D721Med (cell line): ENCODE measurements around the gene LEAP2.
A peak's percentile ranks its signal among the peaks of the same experiment; 100 is the strongest.

ENCODE experiments used
- DNase-seq: peaks from one replicate; pipeline ENCODE4 v3.0.0; 2011; ENCODE audit warnings: low spot score; ENCODE audit not compliant: insufficient read length
- FAIRE-seq: peaks from 2 replicates; lab custom pipeline; 2011; peaks lifted over from hg19 to GRCh38; lab: Jason Lieb, UNC
- TF ChIP-seq, protein P1 (sequence below): IDR thresholded peaks from 2 replicates; pipeline ENCODE4 v1.5.1; 2012; ENCODE audit warnings: mild to moderate bottlenecking, control low read depth; ENCODE audit not compliant: insufficient read depth; ENCODE audit errors: missing control alignments

The LEAP2 gene

DNA sequence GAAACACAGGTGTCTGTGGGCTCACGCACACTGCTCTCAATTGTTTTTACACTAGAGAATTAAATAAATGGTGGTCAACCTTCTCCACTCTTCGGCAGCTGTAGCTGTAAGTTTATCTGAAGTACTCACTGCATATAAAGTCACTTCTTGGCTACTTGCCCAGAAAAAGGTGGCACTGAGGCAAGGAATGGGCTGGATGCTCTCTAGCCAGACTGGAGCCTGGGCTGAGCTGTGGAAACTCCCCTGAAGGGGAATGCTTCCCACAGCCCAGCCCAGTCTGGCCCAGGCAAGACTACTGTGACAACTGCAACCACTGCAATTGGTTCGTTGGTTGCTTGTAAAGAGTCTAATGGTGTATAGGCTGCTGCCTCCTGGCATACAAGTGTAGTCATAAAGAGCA lies 4.5 kb downstream of the LEAP2 start:
- DNase-seq (no peak), FAIRE-seq (no peak)
- TF ChIP-seq, protein P1, sequence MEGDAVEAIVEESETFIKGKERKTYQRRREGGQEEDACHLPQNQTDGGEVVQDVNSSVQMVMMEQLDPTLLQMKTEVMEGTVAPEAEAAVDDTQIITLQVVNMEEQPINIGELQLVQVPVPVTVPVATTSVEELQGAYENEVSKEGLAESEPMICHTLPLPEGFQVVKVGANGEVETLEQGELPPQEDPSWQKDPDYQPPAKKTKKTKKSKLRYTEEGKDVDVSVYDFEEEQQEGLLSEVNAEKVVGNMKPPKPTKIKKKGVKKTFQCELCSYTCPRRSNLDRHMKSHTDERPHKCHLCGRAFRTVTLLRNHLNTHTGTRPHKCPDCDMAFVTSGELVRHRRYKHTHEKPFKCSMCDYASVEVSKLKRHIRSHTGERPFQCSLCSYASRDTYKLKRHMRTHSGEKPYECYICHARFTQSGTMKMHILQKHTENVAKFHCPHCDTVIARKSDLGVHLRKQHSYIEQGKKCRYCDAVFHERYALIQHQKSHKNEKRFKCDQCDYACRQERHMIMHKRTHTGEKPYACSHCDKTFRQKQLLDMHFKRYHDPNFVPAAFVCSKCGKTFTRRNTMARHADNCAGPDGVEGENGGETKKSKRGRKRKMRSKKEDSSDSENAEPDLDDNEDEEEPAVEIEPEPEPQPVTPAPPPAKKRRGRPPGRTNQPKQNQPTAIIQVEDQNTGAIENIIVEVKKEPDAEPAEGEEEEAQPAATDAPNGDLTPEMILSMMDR: no peak

DNA sequence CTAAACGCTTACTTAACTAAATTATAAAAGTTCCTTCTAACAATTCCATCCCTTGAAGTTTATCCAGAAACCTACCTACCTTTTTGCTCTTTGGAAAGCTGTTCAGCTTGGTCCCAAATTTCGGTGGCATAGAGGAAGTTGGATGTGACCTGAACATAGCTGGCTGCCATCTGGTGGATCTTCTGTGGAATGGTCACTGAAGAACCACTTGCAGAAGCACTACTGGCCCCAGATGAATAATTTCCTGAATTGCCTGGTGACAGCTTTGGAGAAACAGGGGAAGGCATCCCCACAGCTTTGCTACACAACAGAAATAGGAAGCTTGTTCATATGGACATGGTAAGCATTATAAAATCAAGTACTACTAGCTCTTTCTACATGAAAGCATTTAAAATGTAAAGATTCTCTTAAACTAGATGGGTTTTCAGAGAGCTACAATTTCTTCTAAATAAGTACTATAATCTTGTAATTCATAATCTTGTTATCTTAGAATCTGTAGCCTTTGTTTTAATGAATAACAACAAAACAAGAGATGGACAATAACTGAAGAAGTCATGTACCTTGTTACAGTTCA lies 9.9 kb downstream of the LEAP2 start:
- FAIRE-seq (no peak), DNase-seq (no peak)
- TF ChIP-seq, protein P1: peak; percentile 52

DNA sequence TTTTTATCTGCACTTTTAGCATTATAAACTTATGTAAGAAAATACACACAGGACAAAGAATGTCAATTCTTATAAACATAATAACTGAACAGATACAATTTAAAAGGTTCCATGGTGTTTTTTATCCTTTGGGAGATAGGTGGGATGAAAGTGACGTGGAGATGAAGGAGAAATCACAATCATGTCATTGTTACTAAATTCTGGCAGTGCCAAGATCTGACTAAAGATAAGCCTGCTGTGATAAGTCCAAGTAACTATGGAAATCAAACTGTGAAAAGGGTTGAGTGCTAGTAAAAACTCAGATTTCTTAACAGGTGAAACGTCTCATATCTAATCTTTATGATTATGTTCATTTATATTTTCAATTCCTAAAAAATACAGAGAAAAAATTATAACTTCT lies 11.1 kb downstream of the LEAP2 start:
- DNase-seq (no peak), FAIRE-seq (no peak)
- TF ChIP-seq, protein P1: no peak

- no peak for DNase-seq
- TF ChIP-seq, protein P1: no peak
- no peak for FAIRE-seq
Measured at GRCh38 chr5:132886064-132886823, 12.8 kb downstream of the LEAP2 start.

DNA sequence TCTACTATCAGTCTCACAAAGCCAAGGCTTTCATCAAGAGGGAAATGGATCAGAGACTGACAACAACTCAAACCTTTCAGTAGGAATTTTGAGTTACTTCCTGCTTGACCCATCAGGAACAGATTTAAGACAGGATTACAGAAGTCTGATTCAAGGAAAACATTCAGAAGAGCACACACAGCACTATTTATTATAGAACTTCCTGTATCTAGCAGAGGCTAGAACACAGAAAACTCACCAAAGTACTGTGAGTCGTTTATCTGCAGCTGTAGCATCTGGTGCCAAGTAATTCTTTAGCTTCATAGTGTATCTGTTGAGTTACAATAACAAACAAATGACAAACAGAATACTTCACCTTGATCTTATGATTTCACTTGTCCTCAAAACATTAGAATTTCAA lies 13.8 kb downstream of the LEAP2 start:
- no peak for FAIRE-seq
- TF ChIP-seq, protein P1: no peak
- no peak for DNase-seq

DNA sequence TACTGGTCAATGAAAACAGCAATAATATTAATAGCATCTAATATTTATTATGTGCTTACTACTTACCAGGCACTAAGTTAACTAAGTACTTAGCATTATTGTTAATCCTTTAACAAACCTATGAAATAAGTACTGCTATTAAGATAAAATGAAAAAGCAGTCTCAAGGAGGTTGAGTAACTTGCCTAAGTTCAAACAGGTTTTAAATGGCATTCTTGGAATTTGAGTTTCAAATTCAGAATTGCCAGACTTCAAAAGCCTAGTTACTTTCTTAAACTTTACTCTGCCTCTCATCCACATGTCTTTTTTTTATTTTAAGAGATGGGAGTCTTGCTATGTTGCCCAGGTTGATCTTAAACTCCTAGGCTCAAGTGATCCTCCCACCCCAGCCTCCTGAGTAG lies 16.0 kb downstream of the LEAP2 start:
- TF ChIP-seq, protein P1: no peak
- FAIRE-seq: no peak

DNA sequence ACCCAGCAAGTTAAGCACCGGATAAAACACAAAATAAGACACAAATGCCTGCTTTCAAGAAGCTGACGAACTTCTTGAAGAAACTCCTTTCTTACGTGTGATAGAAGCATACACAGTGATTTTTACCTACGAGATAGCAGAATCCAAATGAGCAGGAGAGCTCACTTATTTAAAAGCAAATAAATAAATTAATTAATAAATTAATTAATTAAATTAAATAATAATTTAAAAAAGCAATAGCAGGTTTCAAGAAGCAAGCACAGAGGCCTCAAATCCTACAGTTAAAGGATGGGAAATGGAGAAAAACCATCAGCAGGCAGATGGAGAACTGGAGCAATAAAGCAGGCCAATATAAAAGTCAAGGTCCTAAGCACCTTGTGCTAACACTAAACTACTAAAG lies 17.3 kb downstream of the LEAP2 start:
- TF ChIP-seq, protein P1: no peak
- no peak for DNase-seq
- no peak for FAIRE-seq

More for the DNA sequence above, 16.0 kb downstream of the LEAP2 start:
- DNase-seq: no peak
